Smooth muscle cell (in vitro differentiated cells): ENCODE data around the gene RILP. TPM values are rescaled to one million over a fixed set of nuclear protein-coding genes. Genes with fewer than 3 reads are reported as not detected.

Source experiments
- DNase-seq: peaks from one replicate; lab custom pipeline; 2025; ENCODE audit not compliant: unreplicated experiment; lab: John Stamatoyannopoulos, UW
- H2AFZ ChIP-seq: fragments of 200-600 bp; sonication (generic); 2 replicates; pipeline ENCODE4 v1.6.0; 2016; ENCODE audit warnings: antibody characterized with exemption, low read depth, mild to moderate bottlenecking
- H3F3A ChIP-seq: fragments of 200-600 bp; sonication (generic); 2 replicates; pipeline ENCODE4 v1.6.0; 2017; ENCODE audit warnings: antibody characterized with exemption, low read depth
- H3K27ac ChIP-seq: fragments of 200-600 bp; sonication (generic); 2 replicates; pipeline ENCODE4 v1.5.1; 2016; ENCODE audit warnings: low read depth, mild to moderate bottlenecking
- H3K27me3 ChIP-seq: fragments of 200-600 bp; sonication (generic); 2 replicates; pipeline ENCODE4 v1.6.1; 2016; ENCODE audit warnings: low read depth, mild to moderate bottlenecking
- H3K36me3 ChIP-seq: fragments of 200-600 bp; sonication (generic); 2 replicates; pipeline ENCODE4 v1.5.1; 2016; ENCODE audit warnings: low read depth
- H3K4me1 ChIP-seq: fragments of 200-600 bp; sonication (generic); 2 replicates; pipeline ENCODE4 v1.5.1; 2016; ENCODE audit warnings: low read depth
- H3K4me2 ChIP-seq: fragments of 200-600 bp; sonication (generic); 2 replicates; pipeline ENCODE4 v1.6.0; 2016; ENCODE audit warnings: mild to moderate bottlenecking
- H3K4me3 ChIP-seq: fragments of 200-600 bp; sonication (generic); 2 replicates; pipeline ENCODE4 v1.5.1; 2016; ENCODE audit warnings: mild to moderate bottlenecking
- H3K79me2 ChIP-seq: fragments of 200-600 bp; sonication (generic); 2 replicates; pipeline ENCODE4 v1.6.0; 2016; ENCODE audit warnings: low read depth, mild to moderate bottlenecking
- H3K9ac ChIP-seq: fragments of 200-600 bp; sonication (generic); 2 replicates; pipeline ENCODE4 v1.6.0; 2016; ENCODE audit warnings: low read depth
- H3K9me3 ChIP-seq: fragments of 200-600 bp; sonication (generic); replicated peaks from 2 replicates; pipeline ENCODE4 v1.5.1; 2016; ENCODE audit warnings: low read depth
- H4K20me1 ChIP-seq: fragments of 200-600 bp; sonication (generic); 2 replicates; pipeline ENCODE4 v1.6.0; 2016; ENCODE audit warnings: low read depth
- CTCF ChIP-seq: fragments of 200-600 bp; sonication (generic); IDR thresholded peaks from 2 replicates; pipeline ENCODE4 v1.5.1; 2017; ENCODE audit warnings: borderline replicate concordance, mild to moderate bottlenecking, antibody characterized with exemption; ENCODE audit not compliant: insufficient read depth, poor library complexity, severe bottlenecking
- WGBS: methylation state at CpG from one replicate; pipeline ENCODE4 v1.1.7; 2016; ENCODE audit warnings: low lambda C conversion rate; 5-methylcytosine and 5-hydroxymethylcytosine counted together
- polyA plus RNA-seq: library from polyadenylated mRNA; unstranded; fragments of >200 nt; fragmentation: Nextera tagmentation; extraction: Ambion mirVana; gene quantifications from 2 replicates; pipeline ENCODE4 v1.2.1, GENCODE V29; 2016
- total RNA-seq: library from RNA; depleted of rRNA; stranded (reverse); fragments of >200 nt; gene quantifications from 2 replicates; pipeline ENCODE4 v1.2.3, GENCODE V29; 2014

The RILP gene
- total and polyA plus RNA-seq, 2 experiments from 2014 or later: 5.1 to 7.4 TPM

DNA sequence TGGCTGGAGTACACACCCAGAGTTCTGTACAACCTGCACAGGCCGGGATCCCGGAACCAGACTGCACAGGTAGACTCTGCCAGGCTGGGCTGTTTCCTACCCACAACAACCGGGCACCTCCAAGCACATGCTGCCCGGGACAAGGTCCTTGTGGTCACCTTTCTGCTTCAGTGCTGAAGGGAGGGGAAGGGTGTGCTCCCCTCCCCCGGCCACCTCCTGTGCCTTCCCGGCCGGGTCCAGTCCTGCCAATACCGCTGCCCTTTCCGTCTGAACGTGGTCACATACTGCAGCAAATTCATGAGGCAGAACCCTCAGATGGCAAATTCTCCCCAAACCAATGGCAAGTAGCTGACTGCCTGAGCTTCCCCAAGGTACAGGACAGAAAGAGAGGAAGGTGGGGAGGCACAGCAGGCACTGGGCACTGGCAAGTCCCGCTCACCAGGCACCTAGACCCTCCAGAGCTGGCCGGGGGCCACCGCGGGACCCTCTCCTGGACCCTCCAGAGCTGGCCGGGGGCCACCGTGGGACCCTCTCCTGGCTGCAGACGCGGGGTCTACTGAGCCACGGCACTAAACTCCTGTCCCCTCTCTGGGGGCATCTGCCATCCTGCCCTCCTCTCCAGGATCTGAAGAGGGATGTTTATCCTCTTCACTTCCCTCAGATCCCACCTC lies 43.9 kb downstream of the RILP start:
- no peak for TF ChIP-seq CTCF
- 96% methylated on average over 19 of the region's 19 CpGs for WGBS
- no peak overlapping the region for H3K9ac ChIP-seq
- peak overlapping the region; percentile 96 for H3K27ac ChIP-seq
- H3K27me3 ChIP-seq: no peaks in the 10 kb centered on the region
- DNase-seq: no peak
- H3K79me2 ChIP-seq: no peaks in the 10 kb centered on the region
- H3K4me3 ChIP-seq: no peak overlapping the region
- no peaks in the 10 kb centered on the region for H3K4me1 ChIP-seq
- H2AFZ ChIP-seq: no peak overlapping the region
- H4K20me1 ChIP-seq: no peaks in the 10 kb centered on the region
- peaks cover 9% of the 10 kb centered on the region for H3F3A ChIP-seq
- H3K9me3 ChIP-seq: no peaks in the 10 kb centered on the region
- H3K4me2 ChIP-seq: peak overlapping the region; percentile 58
- H3K36me3 ChIP-seq: no peaks in the 10 kb centered on the region

GRCh38 chr17:1604831-1605528 lies 44.7 kb downstream of the RILP start:
- WGBS: 74% methylated on average over 31 of the region's 35 CpGs
- Histone ChIP-seq H3K4me2 (no peak overlapping the region), H3K79me2 (no peaks in the 10 kb centered on the region)

DNA sequence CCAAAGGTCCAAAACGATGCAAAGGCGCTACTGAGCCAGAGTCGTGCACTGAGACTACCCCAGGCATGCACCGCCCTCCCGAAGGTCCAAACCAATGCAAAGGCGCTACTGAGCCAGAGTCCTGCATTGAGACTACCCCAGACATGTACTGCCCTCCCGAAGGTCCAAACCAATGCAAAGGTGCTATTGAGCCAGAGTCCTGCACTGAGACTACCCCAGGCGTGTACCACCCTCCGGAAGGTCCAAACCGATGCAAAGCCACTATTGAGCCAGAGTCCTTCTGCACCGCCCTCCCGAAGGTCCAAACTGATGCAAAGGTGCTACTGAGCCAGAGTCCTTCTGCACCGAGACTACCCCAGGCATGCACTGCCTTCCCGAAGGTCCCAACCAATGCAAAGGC lies 48.1 kb downstream of the RILP start:
- H3K9me3 ChIP-seq: no peaks in the 10 kb centered on the region
- no peak for DNase-seq

More at GRCh38 chr17:1604831-1605528, 44.7 kb downstream of the RILP start:
- DNase-seq: no peak
- Histone ChIP-seq H3F3A (peaks cover 9% of the 10 kb centered on the region), H3K9me3 (no peaks in the 10 kb centered on the region), H3K9ac (no peak overlapping the region), H3K27me3 (no peaks in the 10 kb centered on the region), H3K4me3 (no peak overlapping the region), H2AFZ (no peak overlapping the region), H4K20me1 (no peaks in the 10 kb centered on the region), H3K27ac (no peak overlapping the region), H3K36me3 (no peaks in the 10 kb centered on the region), H3K4me1 (no peaks in the 10 kb centered on the region)
- no peak for TF ChIP-seq CTCF

More for the DNA sequence above, 48.1 kb downstream of the RILP start:
- WGBS: 97% methylated on average over 14 of the region's 14 CpGs
- no peak for TF ChIP-seq CTCF
- no peak overlapping the region for H3K4me2 ChIP-seq
- H3K36me3 ChIP-seq: no peaks in the 10 kb centered on the region
- H3K79me2 ChIP-seq: no peaks in the 10 kb centered on the region
- no peaks in the 10 kb centered on the region for H4K20me1 ChIP-seq
- H3K27ac ChIP-seq: no peak overlapping the region
- no peaks in the 10 kb centered on the region for H3K27me3 ChIP-seq
- no peaks in the 10 kb centered on the region for H3K4me1 ChIP-seq
- H3F3A ChIP-seq: no peaks in the 10 kb centered on the region
- H2AFZ ChIP-seq: no peak overlapping the region
- no peak overlapping the region for H3K4me3 ChIP-seq
- H3K9ac ChIP-seq: no peak overlapping the region
